PC-9 (cell line): ENCODE data around the gene ADAT1.

Source experiments
- CTCF ChIP-seq: fragments of 200-600 bp; sonication (generic); conservative IDR thresholded peaks from 2 replicates; pipeline ENCODE4 v1.6.1; 2017; ENCODE audit warnings: mixed run types, antibody characterized with exemption, mild to moderate bottlenecking, moderate library complexity
- EZH2 ChIP-seq: fragments of 200-600 bp; sonication (generic); IDR thresholded peaks from 2 replicates; pipeline ENCODE4 v1.8.0; 2017; ENCODE audit warnings: antibody characterized with exemption, low read depth

- no peak for TF ChIP-seq CTCF
- TF ChIP-seq EZH2: no peak
Observed at GRCh38 chr16:75658175-75658574, 35.1 kb upstream of the ADAT1 start.
